Loucy (cell line): ENCODE data around the gene MET.

Experiments
- EZH2phosphoT487 ChIP-seq: fragments of 200-600 bp; IDR thresholded peaks from 2 replicates; pipeline ENCODE4 v1.6.1; 2018; ENCODE audit warnings: antibody characterized with exemption, mild to moderate bottlenecking, moderate library complexity, borderline replicate concordance
- TF ChIP-seq, protein P1 (sequence below): fragments of 200-600 bp; sonication (generic); conservative IDR thresholded peaks from 2 replicates; pipeline ENCODE4 v1.5.1; 2014; ENCODE audit warnings: mild to moderate bottlenecking, antibody characterized with exemption, low read length

DNA sequence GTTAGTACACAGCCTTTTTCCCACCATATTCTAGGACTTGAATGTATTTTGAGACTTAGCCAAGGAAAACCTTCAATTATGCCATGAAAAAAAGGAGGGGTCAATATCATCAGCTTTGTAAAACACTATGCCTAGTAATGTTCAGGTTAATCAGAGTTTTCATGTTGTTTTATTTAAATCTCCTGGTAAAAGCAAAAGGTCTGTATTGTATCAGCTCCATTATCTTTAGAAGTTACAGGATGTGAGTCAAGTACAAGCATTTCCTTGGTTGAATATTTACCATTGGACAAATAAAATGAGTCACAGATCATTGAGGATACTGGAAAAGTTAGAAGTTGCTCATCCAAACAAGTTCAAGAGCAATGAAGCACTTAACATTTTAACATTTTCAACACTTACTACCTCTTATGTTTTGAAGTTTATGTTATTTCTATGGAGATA, 100.4 kb downstream of the MET start:
- TF ChIP-seq, protein P1, sequence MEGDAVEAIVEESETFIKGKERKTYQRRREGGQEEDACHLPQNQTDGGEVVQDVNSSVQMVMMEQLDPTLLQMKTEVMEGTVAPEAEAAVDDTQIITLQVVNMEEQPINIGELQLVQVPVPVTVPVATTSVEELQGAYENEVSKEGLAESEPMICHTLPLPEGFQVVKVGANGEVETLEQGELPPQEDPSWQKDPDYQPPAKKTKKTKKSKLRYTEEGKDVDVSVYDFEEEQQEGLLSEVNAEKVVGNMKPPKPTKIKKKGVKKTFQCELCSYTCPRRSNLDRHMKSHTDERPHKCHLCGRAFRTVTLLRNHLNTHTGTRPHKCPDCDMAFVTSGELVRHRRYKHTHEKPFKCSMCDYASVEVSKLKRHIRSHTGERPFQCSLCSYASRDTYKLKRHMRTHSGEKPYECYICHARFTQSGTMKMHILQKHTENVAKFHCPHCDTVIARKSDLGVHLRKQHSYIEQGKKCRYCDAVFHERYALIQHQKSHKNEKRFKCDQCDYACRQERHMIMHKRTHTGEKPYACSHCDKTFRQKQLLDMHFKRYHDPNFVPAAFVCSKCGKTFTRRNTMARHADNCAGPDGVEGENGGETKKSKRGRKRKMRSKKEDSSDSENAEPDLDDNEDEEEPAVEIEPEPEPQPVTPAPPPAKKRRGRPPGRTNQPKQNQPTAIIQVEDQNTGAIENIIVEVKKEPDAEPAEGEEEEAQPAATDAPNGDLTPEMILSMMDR = no peak
- TF ChIP-seq EZH2phosphoT487 = no peak
